Femur (tissue), 1 donor: ENCODE results near the gene CFAP206.
"Not testable (repeated sequence)": the region's sequence is repeated elsewhere in the genome, so short reads cannot be mapped to it uniquely, and the experiment has no call there.

Source experiments
- DNase-seq: peaks from one replicate; pipeline ENCODE4 v3.0.0-alpha.2; 2017

Gene CFAP206

DNA sequence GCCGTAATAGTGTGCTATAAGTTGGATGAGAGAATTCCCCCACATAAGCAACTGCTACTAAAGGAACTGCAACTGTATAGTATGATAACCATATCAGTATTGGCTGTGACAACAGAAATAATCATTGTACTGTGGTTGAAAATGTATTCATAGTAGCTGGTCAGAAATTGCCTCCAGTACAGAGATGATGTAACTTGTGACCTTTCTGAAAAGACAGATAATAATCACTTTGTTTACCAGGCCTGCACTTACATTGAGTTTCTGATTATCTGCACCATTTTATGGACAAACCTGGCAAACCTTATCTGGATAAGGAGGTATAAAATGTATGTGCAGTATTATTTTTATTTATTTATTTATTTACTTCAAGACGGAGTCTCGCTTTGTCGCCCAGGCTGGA lies 19.0 kb downstream of the CFAP206 start:
- DNase-seq: no peak

GRCh38 chr6:87430499-87430898 lies 22.7 kb downstream of the CFAP206 start:
- DNase-seq: no peak

DNA sequence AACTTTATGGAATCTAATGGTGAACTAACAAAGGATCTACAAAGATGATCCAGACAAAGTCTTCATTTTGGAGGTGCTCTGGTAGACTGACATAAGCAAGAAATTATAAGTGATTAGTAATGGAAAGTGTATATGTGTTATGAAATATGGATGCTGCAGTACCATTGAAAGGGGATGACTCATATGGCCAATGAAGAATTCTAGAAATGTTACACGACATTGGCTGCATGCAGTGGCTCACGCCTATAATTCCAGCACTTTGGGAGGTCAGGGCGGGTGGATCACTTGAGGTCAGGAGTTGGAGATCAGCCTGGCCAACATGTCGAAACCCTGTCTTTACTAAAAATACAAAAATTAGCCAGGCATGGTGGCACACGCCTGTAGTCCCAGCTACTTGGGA lies 23.5 kb downstream of the CFAP206 start:
- DNase-seq: no peak

GRCh38 chr6:87436435-87436834 lies 28.7 kb downstream of the CFAP206 start:
- DNase-seq: peak; percentile 70

- no peak for DNase-seq
Observed at GRCh38 chr6:87441711-87442110, 33.9 kb downstream of the CFAP206 start.

DNA sequence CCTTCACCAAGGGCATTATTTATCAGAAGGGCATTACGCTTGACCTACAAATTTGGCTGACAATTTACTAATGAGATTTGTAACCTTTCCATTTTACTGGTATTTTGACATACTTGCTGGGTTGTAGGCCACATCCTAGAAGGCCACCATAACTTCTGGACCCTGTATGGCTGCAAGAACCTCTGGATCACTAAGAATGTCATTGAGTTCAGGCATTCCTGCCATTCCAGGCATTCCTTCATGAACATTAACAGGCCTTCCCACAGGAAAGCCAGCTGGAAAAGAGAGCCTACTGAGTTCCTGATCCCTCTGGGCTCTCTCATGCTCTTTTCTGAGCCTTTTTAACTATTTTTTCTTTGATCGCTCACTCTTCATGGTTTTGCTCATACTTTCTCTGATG lies 36.6 kb downstream of the CFAP206 start:
- DNase-seq: no peak

- no peak for DNase-seq
Observed at GRCh38 chr6:87465051-87465450, 57.3 kb downstream of the CFAP206 start.

- peak; percentile 91 for DNase-seq
Observed at GRCh38 chr6:87472525-87473418, 65.0 kb downstream of the CFAP206 start, which contains the start of gene SLC35A1. SLC35A1 (plus strand) TSS chr6:87472974; CDS start chr6:87473004, 30 bp downstream.

- peak; percentile 18 for DNase-seq
Observed at GRCh38 chr6:87473419-87473903, 65.7 kb downstream of the CFAP206 start.

DNA sequence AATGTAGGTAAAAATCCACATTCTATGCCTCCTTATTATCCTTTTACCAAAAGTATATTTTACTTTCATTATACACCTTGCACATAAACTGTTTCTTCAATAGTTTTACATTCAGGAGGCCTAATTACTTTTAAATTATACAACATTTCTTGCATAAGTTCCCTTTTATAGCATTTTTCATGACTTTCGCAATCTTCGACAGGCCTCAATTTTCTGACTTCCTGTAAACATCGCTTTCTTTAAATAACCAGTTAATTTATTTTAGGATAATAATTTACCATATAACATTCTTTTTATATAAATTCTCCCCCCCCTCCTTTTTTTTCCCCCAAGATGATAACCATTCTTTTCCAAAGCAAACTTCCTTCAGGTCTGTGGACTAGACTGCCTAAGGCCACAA lies 74.2 kb downstream of the CFAP206 start:
- DNase-seq: no peak

- DNase-seq: no peak
Observed at GRCh38 chr6:87482366-87482765, 74.6 kb downstream of the CFAP206 start.

DNA sequence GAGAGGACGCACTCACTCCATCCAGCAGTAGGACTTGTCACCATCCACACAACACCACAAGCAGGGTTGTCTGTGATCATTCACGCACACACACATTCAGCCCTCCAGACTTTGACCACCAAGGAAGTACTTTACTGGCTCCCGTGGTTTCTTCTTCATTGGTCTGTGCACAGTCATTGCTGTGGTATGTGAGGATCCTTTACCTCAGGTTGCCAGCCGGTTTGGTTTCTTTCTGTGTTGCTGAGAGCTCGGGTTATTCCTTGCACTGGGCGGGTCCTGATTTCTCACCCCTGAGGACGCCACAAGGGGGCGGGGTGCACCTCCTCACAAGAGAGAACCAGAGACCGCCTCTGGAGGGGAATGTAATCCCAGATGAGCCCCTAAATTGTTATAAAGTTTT lies 76.2 kb downstream of the CFAP206 start:
- DNase-seq: no peak

DNA sequence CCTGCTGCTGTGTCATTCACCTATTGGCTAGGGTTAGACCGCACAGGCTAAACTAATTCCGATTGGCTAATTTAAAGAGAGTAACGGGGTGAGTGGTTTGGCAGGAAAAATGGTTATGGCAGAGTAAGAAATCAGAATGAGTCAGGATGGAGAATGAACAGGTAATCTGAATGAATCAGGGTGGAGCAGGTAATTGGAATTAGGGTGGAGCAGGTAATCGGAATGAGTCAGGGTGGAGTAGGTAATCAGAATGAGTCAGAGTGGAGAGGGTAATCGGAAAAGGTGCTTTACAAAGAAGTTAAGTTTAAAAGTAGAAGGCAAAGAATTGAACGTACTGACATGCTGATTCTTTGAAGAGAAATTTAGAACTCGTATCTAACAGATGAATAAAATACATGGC lies 76.7 kb downstream of the CFAP206 start:
- DNase-seq: no peak

- DNase-seq: no peak
Observed at GRCh38 chr6:87487555-87487954, 79.8 kb downstream of the CFAP206 start.

GRCh38 chr6:87489326-87489725 lies 81.6 kb downstream of the CFAP206 start:
- DNase-seq: not testable (repeated sequence)

GRCh38 chr6:87494761-87495422 lies 87.1 kb downstream of the CFAP206 start:
- DNase-seq: no peak

- DNase-seq: no peak
Observed at GRCh38 chr6:87498048-87498447, 90.3 kb downstream of the CFAP206 start.

GRCh38 chr6:87501809-87502572 lies 94.2 kb downstream of the CFAP206 start:
- no peak for DNase-seq

GRCh38 chr6:87504441-87504840 lies 96.7 kb downstream of the CFAP206 start:
- DNase-seq: no peak
